Cardiac muscle cell (in vitro differentiated cells and primary cell): Measurements from ENCODE around the gene APOBR. TPM values are rescaled to one million over a fixed set of nuclear protein-coding genes. Genes with fewer than 3 reads are reported as not detected.
"Not testable (repeated sequence)": the region's sequence is repeated elsewhere in the genome, so short reads cannot be mapped to it uniquely, and the experiment has no call there.

Experiments used
- DNase-seq, 2 donors: peaks; one replicate each; pipeline versions ENCODE4 v3.0.0 to v3.0.0-alpha.2; 2010 to 2017; ENCODE audit warnings: low read depth in 1 of 2, low spot score in 1 of 2
- H3K27ac ChIP-seq: fragments of 200-600 bp; sonication (generic); 2 replicates; pipeline ENCODE4 v1.5.1; 2016
- H3K27me3 ChIP-seq: fragments of 200-600 bp; sonication (generic); 2 replicates; pipeline ENCODE4 v1.6.0; 2016; ENCODE audit warnings: control low read depth
- H3K36me3 ChIP-seq: fragments of 200-600 bp; sonication (generic); 2 replicates; pipeline ENCODE4 v1.5.1; 2016; ENCODE audit warnings: control low read depth
- H3K4me1 ChIP-seq: fragments of 200-600 bp; sonication (generic); 2 replicates; pipeline ENCODE4 v1.8.1; 2017; ENCODE audit warnings: low read depth, mild to moderate bottlenecking, mixed run types
- H3K4me3 ChIP-seq: fragments of 200-600 bp; sonication (generic); 2 replicates; pipeline ENCODE4 v1.5.1; 2016; ENCODE audit warnings: mild to moderate bottlenecking
- H3K9me3 ChIP-seq: fragments of 200-600 bp; sonication (generic); 2 replicates; pipeline ENCODE4 v1.5.1; 2017; ENCODE audit warnings: low read depth, mild to moderate bottlenecking, control low read depth
- CTCF ChIP-seq: IDR thresholded peaks from 2 replicates; pipeline ENCODE4 v1.5.1; 2012; ENCODE audit warnings: low read depth, mild to moderate bottlenecking, low read length
- polyA plus RNA-seq: library from polyadenylated mRNA; unstranded; fragments of >200 nt; fragmentation: Nextera tagmentation; extraction: Ambion mirVana; gene quantifications from 2 replicates; pipeline ENCODE4 v1.2.1, GENCODE V29; 2016
- total RNA-seq: library from RNA; depleted of rRNA; stranded (reverse); fragments of >200 nt; gene quantifications from 2 replicates; pipeline ENCODE4 v1.2.3, GENCODE V29; 2016

APOBR gene
- total and polyA plus RNA-seq, 2 experiments from 2014 or later, result 0.39 TPM; not detected in 1

DNA sequence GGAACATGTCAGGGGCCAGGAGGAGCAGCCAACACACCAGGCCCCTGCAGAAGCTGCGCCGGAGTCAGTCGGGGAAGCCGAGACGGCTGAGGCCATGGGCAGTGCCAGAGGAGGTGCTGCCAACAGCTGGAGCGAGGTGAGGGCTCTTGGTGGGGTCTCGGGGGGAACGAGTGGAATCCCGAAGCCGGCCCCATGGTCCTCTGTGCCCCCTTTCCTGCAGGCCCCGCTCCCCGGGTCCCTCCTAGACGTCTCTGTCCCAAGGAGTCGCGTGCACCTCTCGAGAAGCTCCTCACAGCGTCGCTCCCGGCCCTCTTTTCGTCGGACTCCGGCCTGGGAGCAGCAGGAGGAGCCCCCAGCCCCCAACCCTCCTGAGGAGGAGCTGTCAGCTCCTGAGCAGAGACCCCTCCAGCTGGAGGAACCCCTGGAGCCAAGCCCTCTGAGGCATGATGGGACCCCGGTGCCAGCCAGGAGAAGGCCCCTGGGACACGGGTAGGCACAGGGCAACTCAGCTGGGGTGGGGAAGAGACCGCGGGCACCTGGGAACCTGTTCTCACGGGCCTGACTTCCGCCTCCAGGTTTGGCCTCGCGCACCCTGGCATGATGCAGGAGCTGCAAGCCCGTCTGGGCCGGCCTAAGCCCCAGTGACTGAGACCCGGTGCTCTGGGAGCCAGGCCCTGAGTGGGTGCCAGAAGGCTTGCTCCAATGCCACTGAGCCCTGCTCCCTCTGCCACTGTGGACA, 3.6 kb downstream of the APOBR start:
- Histone ChIP-seq H3K27ac (no peak overlapping the region), H3K4me3 (no peak overlapping the region), H3K27me3 (no peaks in the 10 kb centered on the region), H3K9me3 (no peaks in the 10 kb centered on the region), H3K4me1 (no peaks in the 10 kb centered on the region), H3K36me3 (no peaks in the 10 kb centered on the region)
- DNase-seq, result no peak
- TF ChIP-seq CTCF, result no peak

DNA sequence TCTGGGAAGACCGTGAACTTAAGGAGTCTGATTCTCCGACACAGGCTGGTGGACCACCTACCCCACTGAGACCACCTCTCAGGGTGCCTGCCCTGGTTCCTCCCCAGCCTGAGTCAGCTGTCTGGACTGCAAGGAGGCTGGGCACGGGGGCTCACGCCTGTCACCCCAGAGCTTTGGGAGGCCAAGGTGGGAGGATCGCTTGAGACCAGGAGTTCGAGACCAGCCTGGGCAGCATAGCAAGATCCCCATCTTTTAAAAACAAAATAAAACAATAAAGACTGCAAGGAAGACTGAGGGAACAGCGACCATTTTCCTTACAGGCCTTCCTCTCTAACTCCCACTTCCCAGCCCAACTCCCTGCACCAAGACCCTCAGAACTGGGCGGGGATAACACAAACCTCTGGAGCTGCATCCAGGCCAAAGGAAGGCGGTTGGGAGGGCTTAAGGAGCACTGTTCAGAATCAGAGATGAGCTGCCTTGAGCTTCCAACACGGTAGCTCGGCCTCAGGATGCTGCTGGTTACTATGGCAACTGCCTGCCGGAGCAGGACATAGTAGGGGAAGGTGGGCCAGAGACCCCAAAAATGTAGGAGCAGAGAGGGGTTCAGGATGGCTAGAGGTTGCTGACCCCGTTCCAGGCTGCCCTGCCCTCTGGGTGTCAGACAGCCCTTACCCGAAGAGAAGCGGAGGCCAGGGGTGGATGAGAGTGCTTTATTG, 4.4 kb downstream of the APOBR start:
- no peaks in the 10 kb centered on the region for H3K36me3 ChIP-seq
- H3K4me1 ChIP-seq, result no peaks in the 10 kb centered on the region
- no peaks in the 10 kb centered on the region for H3K27me3 ChIP-seq
- H3K9me3 ChIP-seq, result no peaks in the 10 kb centered on the region
- no peak for TF ChIP-seq CTCF
- DNase-seq, result no peak
- no peak overlapping the region for H3K27ac ChIP-seq
- H3K4me3 ChIP-seq, result no peak overlapping the region

DNA sequence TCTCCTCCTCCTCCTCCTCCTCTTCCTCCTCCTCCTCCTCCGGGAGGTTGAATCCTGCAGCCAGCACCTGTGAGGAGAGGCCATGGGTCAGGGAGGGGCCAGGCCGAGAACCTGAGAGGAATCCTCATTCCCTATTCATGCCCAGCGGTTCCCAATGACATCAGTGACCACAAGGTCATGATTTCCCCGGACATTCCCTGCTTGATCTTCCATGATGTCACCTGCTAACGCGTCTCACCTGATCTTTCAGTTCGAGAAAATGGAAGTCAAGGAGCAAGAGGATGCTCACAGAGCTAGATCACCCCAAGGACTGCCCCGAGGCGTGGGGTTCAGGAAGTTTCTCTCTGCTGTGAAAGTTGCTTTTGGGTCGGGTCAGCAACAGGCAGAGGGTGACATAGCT, 5.4 kb downstream of the APOBR start:
- DNase-seq, result no peak
- Histone ChIP-seq H3K9me3 (no peaks in the 10 kb centered on the region), H3K27me3 (no peaks in the 10 kb centered on the region), H3K4me3 (no peak overlapping the region), H3K4me1 (no peaks in the 10 kb centered on the region), H3K36me3 (no peaks in the 10 kb centered on the region), H3K27ac (no peak overlapping the region)
- no peak for TF ChIP-seq CTCF

DNA sequence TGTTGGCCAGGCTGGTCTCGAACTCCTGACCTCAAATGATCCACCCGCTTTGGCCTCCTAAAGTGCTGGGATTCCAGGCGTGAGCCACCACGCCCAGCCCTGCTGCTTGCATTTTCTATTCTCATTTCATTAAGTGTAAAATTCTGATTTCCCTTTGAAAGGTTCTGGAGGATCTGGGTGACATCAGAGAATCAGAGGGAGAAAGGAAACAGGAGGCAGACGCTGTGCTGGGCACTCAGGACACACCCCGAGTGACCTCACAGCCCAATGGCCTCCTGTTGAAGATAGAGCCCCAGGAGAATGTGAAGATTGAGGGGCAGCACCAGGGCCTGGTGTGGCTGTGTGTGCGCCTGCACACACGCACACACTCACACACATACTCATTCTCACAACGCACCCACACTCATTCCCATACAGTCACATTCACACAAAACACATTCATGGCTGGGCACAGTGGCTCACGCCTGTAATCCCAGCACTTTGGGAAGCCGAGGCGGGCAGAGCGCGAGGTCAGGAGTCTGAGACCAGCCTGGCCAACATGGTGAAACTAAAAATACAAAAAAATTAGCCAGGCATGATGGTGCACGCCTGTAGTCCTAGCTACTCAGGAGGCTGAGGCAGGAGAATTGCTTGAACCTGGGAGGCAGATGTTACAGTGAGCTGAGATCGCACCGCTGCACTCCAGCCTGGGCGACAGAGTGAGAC, 6.2 kb downstream of the APOBR start:
- not testable (repeated sequence) for H3K9me3 ChIP-seq, H3K27me3 ChIP-seq, H3K4me3 ChIP-seq, H3K4me1 ChIP-seq, DNase-seq, H3K27ac ChIP-seq, H3K36me3 ChIP-seq

DNA sequence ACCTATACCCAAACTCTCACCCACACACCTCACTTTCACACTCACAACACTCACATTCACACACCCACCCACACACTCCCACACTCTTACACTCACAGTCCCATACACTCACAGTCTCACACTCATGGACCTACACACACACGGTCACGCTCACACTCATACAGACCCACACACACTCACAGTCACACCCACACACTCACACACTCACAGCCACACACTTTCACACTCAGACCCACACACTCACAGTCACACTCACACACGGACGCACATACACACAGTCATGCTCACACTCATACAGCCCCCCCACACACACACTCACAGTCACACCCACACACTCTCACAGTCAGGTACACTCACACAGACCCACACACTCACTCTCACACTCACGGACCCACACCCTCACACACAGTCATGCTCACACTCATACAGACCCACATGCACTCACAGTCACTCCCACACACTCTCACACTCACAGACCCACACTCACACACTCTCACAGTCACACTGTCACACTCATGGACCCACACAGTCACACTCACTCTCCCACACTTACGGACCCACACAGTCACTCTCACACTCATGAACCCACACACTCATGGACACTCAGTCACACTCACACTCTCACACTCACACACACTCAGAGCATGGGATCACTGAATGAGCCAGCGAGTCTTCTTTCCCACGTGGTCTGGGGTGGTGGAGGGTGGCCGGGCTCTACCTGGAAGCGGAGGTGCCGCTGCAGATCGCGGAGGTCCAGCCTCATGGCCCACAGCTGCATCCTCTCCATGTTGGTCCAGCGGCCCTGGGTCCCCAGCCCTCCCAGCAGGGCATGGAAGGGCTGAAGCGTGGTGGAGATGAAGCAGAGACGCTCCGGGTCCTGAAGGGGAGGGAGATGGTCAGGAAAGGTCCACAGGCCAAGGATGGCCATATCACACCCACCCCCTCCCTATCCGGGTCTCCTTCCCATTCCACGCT, 7.1 kb downstream of the APOBR start:
- peaks cover 12% of the 10 kb centered on the region for H3K27me3 ChIP-seq
- no peaks in the 10 kb centered on the region for H3K36me3 ChIP-seq
- no peak overlapping the region for H3K4me3 ChIP-seq
- no peak overlapping the region for H3K27ac ChIP-seq
- no peaks in the 10 kb centered on the region for H3K9me3 ChIP-seq
- no peak for DNase-seq
- no peaks in the 10 kb centered on the region for H3K4me1 ChIP-seq
- no peak for TF ChIP-seq CTCF
